IMR-90 (cell line): ENCODE measurements around the gene PARD3. TPM values are rescaled to one million over a fixed set of nuclear protein-coding genes. Genes with fewer than 3 reads are reported as not detected.

Experiments used
- ATAC-seq: fragments of 200-7000 bp; cut with Tn5 transposase; 2 replicates; pipeline ENCODE4 v1.9.1; 2020; ENCODE audit warnings: low read depth, mild to moderate bottlenecking, moderate library complexity
- BruUV-seq: library from RNA; stranded (reverse); fragments of 400-500 nt; replicated peaks from 2 replicates; lab custom pipeline; 2021; lab: Mats Ljungman, UMichigan
- CTCF ChIA-PET: fragments of 300-600 bp; formaldehyde crosslinking; extraction: SDS; loops from one replicate; lab custom pipeline; 2021; ENCODE audit warnings: antibody characterized with exemption; lab: Yijun Ruan, JAX
- POLR2A ChIA-PET: fragments of 300-600 bp; sonication (Branson Sonifier 250); formaldehyde crosslinking; loops from one replicate; lab custom pipeline; 2022; ENCODE audit warnings: antibody characterized with exemption; ENCODE audit not compliant: unreplicated experiment; lab: Charles Lee
- DNase-seq: peaks from one replicate; pipeline ENCODE4 v3.0.0; 2013
- H2AFZ ChIP-seq: replicated peaks from 2 replicates; pipeline ENCODE3; 2013; ENCODE audit warnings: low read length, mild to moderate bottlenecking; ENCODE audit not compliant: poor library complexity
- H2AK5ac ChIP-seq: 2 replicates; pipeline ENCODE4 v1.6.1; 2013; ENCODE audit warnings: low read depth, low read length, inconsistent platforms
- H2AK9ac ChIP-seq: replicated peaks from 2 replicates; pipeline ENCODE3; 2013; ENCODE audit warnings: mild to moderate bottlenecking, low read depth, low read length, moderate library complexity; ENCODE audit not compliant: poor library complexity
- H2BK120ac ChIP-seq: 2 replicates; pipeline ENCODE4 v1.6.1; 2013; ENCODE audit warnings: low read depth, low read length, inconsistent platforms
- H2BK15ac ChIP-seq: 3 replicates; pipeline ENCODE4 v1.6.1; 2013; ENCODE audit warnings: low read depth, low read length, inconsistent platforms
- H2BK20ac ChIP-seq: 2 replicates; pipeline ENCODE4 v1.6.1; 2013; ENCODE audit warnings: low read depth, mild to moderate bottlenecking, inconsistent platforms, low read length, moderate library complexity
- H2BK5ac ChIP-seq: 2 replicates; pipeline ENCODE4 v1.6.1; 2013; ENCODE audit warnings: mild to moderate bottlenecking, low read depth, low read length, inconsistent platforms; ENCODE audit not compliant: poor library complexity, severe bottlenecking
- H3K14ac ChIP-seq: replicated peaks from 2 replicates; pipeline ENCODE4 v1.6.1; 2013; ENCODE audit warnings: low read depth, low read length, inconsistent platforms
- H3K18ac ChIP-seq: 2 replicates; pipeline ENCODE4 v1.6.1; 2013; ENCODE audit warnings: low read depth, low read length, control low read depth
- H3K23ac ChIP-seq: 2 replicates; pipeline ENCODE4 v1.6.1; 2013; ENCODE audit warnings: low read depth, low read length, inconsistent platforms
- H3K27ac ChIP-seq: 2 replicates; pipeline ENCODE4 v1.5.1; 2013; ENCODE audit warnings: mild to moderate bottlenecking, control low read depth, low read length; ENCODE audit not compliant: insufficient read depth
- H3K27me3 ChIP-seq: 2 replicates; pipeline ENCODE4 v1.6.1; 2013; ENCODE audit warnings: low read length; ENCODE audit not compliant: control insufficient read depth, insufficient read depth
- H3K36me3 ChIP-seq: 2 replicates; pipeline ENCODE4 v1.6.1; 2013; ENCODE audit warnings: low read length, mixed read lengths; ENCODE audit not compliant: control insufficient read depth, insufficient read depth
- H3K4ac ChIP-seq: 2 replicates; pipeline ENCODE4 v1.6.1; 2013; ENCODE audit warnings: low read depth, low read length, inconsistent platforms
- H3K4me1 ChIP-seq: 2 replicates; pipeline ENCODE4 v1.6.1; 2013; ENCODE audit warnings: low read length, mixed read lengths; ENCODE audit not compliant: control insufficient read depth, insufficient read depth
- H3K4me2 ChIP-seq: 2 replicates; pipeline ENCODE4 v1.6.1; 2013; ENCODE audit warnings: low read depth, mild to moderate bottlenecking, control low read depth, low read length, moderate library complexity
- H3K4me3 ChIP-seq: 2 replicates; pipeline ENCODE4 v1.5.1; 2013; ENCODE audit warnings: low read depth, mild to moderate bottlenecking, control low read depth, low read length, moderate library complexity; ENCODE audit not compliant: insufficient read depth
- H3K56ac ChIP-seq: 2 replicates; pipeline ENCODE4 v1.6.1; 2013; ENCODE audit warnings: low read length, inconsistent platforms; ENCODE audit not compliant: insufficient read depth; ENCODE audit errors: extremely low read depth
- H3K79me1 ChIP-seq, 2 experiments: 2 replicates each; pipeline ENCODE4 v1.6.1; 2013; ENCODE audit warnings: low read length in 2 of 2, inconsistent platforms in 1 of 2, low read depth in 1 of 2
- H3K9ac ChIP-seq: 2 replicates; pipeline ENCODE4 v1.6.1; 2013; ENCODE audit warnings: low read depth, low read length, control low read depth
- H3K9me1 ChIP-seq: 2 replicates; pipeline ENCODE4 v1.6.1; 2013; ENCODE audit warnings: low read length, inconsistent platforms; ENCODE audit not compliant: insufficient read depth
- H3K9me3 ChIP-seq: 2 replicates; pipeline ENCODE4 v1.6.1; 2013; ENCODE audit warnings: low read length; ENCODE audit not compliant: control insufficient read depth, insufficient read depth
- H4K20me1 ChIP-seq: 2 replicates; pipeline ENCODE4 v1.6.1; 2013; ENCODE audit warnings: low read length, inconsistent platforms; ENCODE audit not compliant: insufficient read depth
- H4K5ac ChIP-seq: 2 replicates; pipeline ENCODE4 v1.6.1; 2013; ENCODE audit warnings: mild to moderate bottlenecking, low read depth, low read length, control low read depth
- H4K8ac ChIP-seq, 2 experiments: 2 replicates each; pipeline ENCODE4 v1.6.1; 2013; ENCODE audit warnings: low read depth in 2 of 2, low read length in 2 of 2, control low read depth in 1 of 2, inconsistent platforms in 1 of 2
- H4K91ac ChIP-seq: 2 replicates; pipeline ENCODE4 v1.6.1; 2013; ENCODE audit warnings: low read depth, low read length, inconsistent platforms; ENCODE audit not compliant: insufficient read depth
- BHLHE40 ChIP-seq: fragments of 150-350 bp; IDR thresholded peaks from 2 replicates; pipeline ENCODE4 v1.6.1; 2016; ENCODE audit warnings: mild to moderate bottlenecking, low read depth, low read length
- CEBPB ChIP-seq: IDR thresholded peaks from 2 replicates; pipeline ENCODE4 v1.6.1; 2012; ENCODE audit warnings: low read depth, low read length, improper control_type of control experiment
- CHD1 ChIP-seq: IDR thresholded peaks from 2 replicates; pipeline ENCODE4 v1.6.1; 2012; ENCODE audit warnings: low read depth, low read length, improper control_type of control experiment
- FOS ChIP-seq: fragments of 150-350 bp; IDR thresholded peaks from 2 replicates; pipeline ENCODE4 v1.6.1; 2016; ENCODE audit warnings: low read depth, low read length
- MAFK ChIP-seq: IDR thresholded peaks from 2 replicates; pipeline ENCODE4 v1.6.1; 2012; ENCODE audit warnings: low read depth, low read length, improper control_type of control experiment
- MAZ ChIP-seq: IDR thresholded peaks from 2 replicates; pipeline ENCODE4 v1.6.1; 2012; ENCODE audit warnings: low read depth, mild to moderate bottlenecking, low read length, improper control_type of control experiment, moderate library complexity, borderline replicate concordance
- MXI1 ChIP-seq: IDR thresholded peaks from 2 replicates; pipeline ENCODE4 v1.6.1; 2012; ENCODE audit warnings: low read depth, mild to moderate bottlenecking, low read length, moderate library complexity, borderline replicate concordance
- NFE2L2 ChIP-seq: fragments of 150-350 bp; IDR thresholded peaks from 2 replicates; pipeline ENCODE4 v1.6.1; 2016; ENCODE audit warnings: low read depth, mild to moderate bottlenecking, low read length
- POLR2A ChIP-seq: IDR thresholded peaks from 2 replicates; pipeline ENCODE4 v1.6.1; 2012; ENCODE audit warnings: mild to moderate bottlenecking, low read depth, low read length
- RAD21 ChIP-seq: IDR thresholded peaks from 2 replicates; pipeline ENCODE4 v1.6.1; 2012; ENCODE audit warnings: low read length, improper control_type of control experiment
- RCOR1 ChIP-seq: IDR thresholded peaks from 2 replicates; pipeline ENCODE4 v1.6.1; 2012; ENCODE audit warnings: mild to moderate bottlenecking, low read length, improper control_type of control experiment; ENCODE audit not compliant: insufficient replicate concordance
- RFX5 ChIP-seq: IDR thresholded peaks from 2 replicates; pipeline ENCODE4 v1.8.0; 2012; ENCODE audit warnings: low read depth, mild to moderate bottlenecking, low read length, moderate library complexity
- SMC3 ChIP-seq: fragments of 150-350 bp; IDR thresholded peaks from 2 replicates; pipeline ENCODE4 v1.6.1; 2016; ENCODE audit warnings: low read depth, mild to moderate bottlenecking, antibody characterized with exemption, low read length, moderate library complexity
- dilution Hi-C: fragments of 300-500 bp; cut with HindIII; formaldehyde crosslinking; loops from one replicate; pipeline ENCODE4 v1.14.3; 2018; ENCODE audit warnings: low sequenced_read_pairs; ENCODE audit not compliant: unreplicated experiment
- in situ Hi-C: fragments of 300-500 bp; cut with MboI; formaldehyde crosslinking; loops from 3 replicates; pipeline ENCODE4 v1.14.3; 2019; ENCODE audit warnings: low sequenced_read_pairs, inconsistent platforms, mixed read lengths
- intact Hi-C: fragments of 100-400 bp; cut with micrococcal nuclease; formaldehyde crosslinking; loops from 2 replicates; pipeline ENCODE4 v1.10.0; 2022
- polyA plus RNA-seq, 3 experiments: library from polyadenylated mRNA; depleted of rRNA; stranded (reverse); fragments of >200 nt; gene quantifications; 2 replicates each; pipeline ENCODE4 v1.2.3, GENCODE V29; 2012; ENCODE audit warnings: low replicate concordance in 1 of 3
- total RNA-seq: library from RNA; depleted of rRNA; stranded (reverse); fragments of >200 nt; gene quantifications from 2 replicates; pipeline ENCODE4 v1.2.3, GENCODE V29; 2012
- TF ChIP-seq, protein P1 (sequence below): fragments of 150-350 bp; IDR thresholded peaks from 2 replicates; pipeline ENCODE4 v1.6.1; 2017; ENCODE audit warnings: mild to moderate bottlenecking, antibody characterized with exemption, low read length, low read depth
- TF ChIP-seq, protein P2 (sequence below): conservative IDR thresholded peaks from 2 replicates; pipeline ENCODE4 v1.5.1; 2012; ENCODE audit warnings: mild to moderate bottlenecking, low read depth, low read length, improper control_type of control experiment
- TF ChIP-seq, protein P3 (sequence below): fragments of 150-350 bp; IDR thresholded peaks from 2 replicates; pipeline ENCODE4 v1.6.1; 2016; ENCODE audit warnings: low read depth, mild to moderate bottlenecking, low read length, moderate library complexity, borderline replicate concordance

PARD3 gene
- total and polyA plus RNA-seq, 2 of the 4 experiments (the other 2 are of a cell fraction) = 14.6 to 37.5 TPM

DNA sequence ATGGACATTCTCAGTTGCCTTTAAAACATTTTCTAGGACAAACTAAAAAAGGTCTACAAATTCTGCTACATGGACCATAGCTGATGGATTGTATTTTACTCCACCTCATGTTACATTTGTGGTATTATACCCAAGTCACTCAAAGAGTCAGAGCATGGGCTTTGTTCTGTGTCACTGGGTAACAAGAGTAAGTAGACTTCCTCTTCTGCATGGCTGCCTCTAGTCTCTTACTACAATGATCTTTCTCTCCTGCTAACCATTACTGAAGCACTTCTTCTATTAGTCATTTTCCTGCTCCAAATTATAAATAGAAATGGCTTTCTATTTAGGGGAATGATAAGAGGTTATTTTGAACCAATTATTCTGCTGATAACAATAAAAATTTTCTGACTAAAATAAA lies 753.3 kb downstream of the PARD3 start:
- no peak overlapping the region for H2AK9ac ChIP-seq
- intact Hi-C loops (no loop called here), in situ Hi-C loops (no loop called here), dilution Hi-C loops (no loop called here)
- TF ChIP-seq, protein P1, sequence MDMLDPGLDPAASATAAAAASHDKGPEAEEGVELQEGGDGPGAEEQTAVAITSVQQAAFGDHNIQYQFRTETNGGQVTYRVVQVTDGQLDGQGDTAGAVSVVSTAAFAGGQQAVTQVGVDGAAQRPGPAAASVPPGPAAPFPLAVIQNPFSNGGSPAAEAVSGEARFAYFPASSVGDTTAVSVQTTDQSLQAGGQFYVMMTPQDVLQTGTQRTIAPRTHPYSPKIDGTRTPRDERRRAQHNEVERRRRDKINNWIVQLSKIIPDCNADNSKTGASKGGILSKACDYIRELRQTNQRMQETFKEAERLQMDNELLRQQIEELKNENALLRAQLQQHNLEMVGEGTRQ = no peak
- TF ChIP-seq MAFK (no peak), SMC3 (no peak), CHD1 (no peak), RFX5 (no peak), CEBPB (no peak), BHLHE40 (no peak), RAD21 (no peak), POLR2A (no peak), NFE2L2 (no peak), MXI1 (no peak), MAZ (no peak), RCOR1 (no peak), FOS (no peak)
- TF ChIP-seq, protein P2, sequence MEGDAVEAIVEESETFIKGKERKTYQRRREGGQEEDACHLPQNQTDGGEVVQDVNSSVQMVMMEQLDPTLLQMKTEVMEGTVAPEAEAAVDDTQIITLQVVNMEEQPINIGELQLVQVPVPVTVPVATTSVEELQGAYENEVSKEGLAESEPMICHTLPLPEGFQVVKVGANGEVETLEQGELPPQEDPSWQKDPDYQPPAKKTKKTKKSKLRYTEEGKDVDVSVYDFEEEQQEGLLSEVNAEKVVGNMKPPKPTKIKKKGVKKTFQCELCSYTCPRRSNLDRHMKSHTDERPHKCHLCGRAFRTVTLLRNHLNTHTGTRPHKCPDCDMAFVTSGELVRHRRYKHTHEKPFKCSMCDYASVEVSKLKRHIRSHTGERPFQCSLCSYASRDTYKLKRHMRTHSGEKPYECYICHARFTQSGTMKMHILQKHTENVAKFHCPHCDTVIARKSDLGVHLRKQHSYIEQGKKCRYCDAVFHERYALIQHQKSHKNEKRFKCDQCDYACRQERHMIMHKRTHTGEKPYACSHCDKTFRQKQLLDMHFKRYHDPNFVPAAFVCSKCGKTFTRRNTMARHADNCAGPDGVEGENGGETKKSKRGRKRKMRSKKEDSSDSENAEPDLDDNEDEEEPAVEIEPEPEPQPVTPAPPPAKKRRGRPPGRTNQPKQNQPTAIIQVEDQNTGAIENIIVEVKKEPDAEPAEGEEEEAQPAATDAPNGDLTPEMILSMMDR = no peak
- TF ChIP-seq, protein P3, sequence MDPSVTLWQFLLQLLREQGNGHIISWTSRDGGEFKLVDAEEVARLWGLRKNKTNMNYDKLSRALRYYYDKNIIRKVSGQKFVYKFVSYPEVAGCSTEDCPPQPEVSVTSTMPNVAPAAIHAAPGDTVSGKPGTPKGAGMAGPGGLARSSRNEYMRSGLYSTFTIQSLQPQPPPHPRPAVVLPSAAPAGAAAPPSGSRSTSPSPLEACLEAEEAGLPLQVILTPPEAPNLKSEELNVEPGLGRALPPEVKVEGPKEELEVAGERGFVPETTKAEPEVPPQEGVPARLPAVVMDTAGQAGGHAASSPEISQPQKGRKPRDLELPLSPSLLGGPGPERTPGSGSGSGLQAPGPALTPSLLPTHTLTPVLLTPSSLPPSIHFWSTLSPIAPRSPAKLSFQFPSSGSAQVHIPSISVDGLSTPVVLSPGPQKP = no peak
- no peak overlapping the region for H4K8ac ChIP-seq
- H2BK20ac ChIP-seq = no peak overlapping the region
- no peaks in the 10 kb centered on the region for H3K9me1 ChIP-seq
- H2BK120ac ChIP-seq = no peak overlapping the region
- H3K4me3 ChIP-seq = no peak overlapping the region
- no peak overlapping the region for H3K14ac ChIP-seq
- ChIA-PET POLR2A (no interaction called here), CTCF (no interaction called here)
- H3K27me3 ChIP-seq = no peaks in the 10 kb centered on the region
- no peak overlapping the region for H3K56ac ChIP-seq
- no peak overlapping the region for H4K5ac ChIP-seq
- H4K91ac ChIP-seq = no peak overlapping the region
- no peak overlapping the region for H3K23ac ChIP-seq
- no peaks in the 10 kb centered on the region for H3K36me3 ChIP-seq
- no peak overlapping the region for H3K4me2 ChIP-seq
- no peak overlapping the region for H2BK5ac ChIP-seq
- BruUV-seq = no TSS peak
- H2BK15ac ChIP-seq = no peak overlapping the region
- no peaks in the 10 kb centered on the region for H4K20me1 ChIP-seq
- no peak overlapping the region for H3K18ac ChIP-seq
- H3K27ac ChIP-seq = no peak overlapping the region
- no peak overlapping the region for H3K9ac ChIP-seq
- peaks cover 6% of the 10 kb centered on the region for H3K9me3 ChIP-seq
- H2AFZ ChIP-seq = no peak overlapping the region
- no peaks in the 10 kb centered on the region for H3K4me1 ChIP-seq
- H2AK5ac ChIP-seq = no peak overlapping the region
- no peak for ATAC-seq
- H3K79me1 ChIP-seq = no peaks in the 10 kb centered on the region
- no peak overlapping the region for H3K4ac ChIP-seq
- DNase-seq = no peak
